NCI-H82 treated with DMSO at 0.1 percent for 48 hours (cell line): ENCODE data around the gene TNFSF13.

ENCODE experiments used
- DNase-seq: peaks from one replicate; lab custom pipeline; 2025; ENCODE audit not compliant: unreplicated experiment; lab: John Stamatoyannopoulos, UW

TNFSF13 gene

GRCh38 chr17:7558544-7559319, at the start of gene TNFSF13:
TSS of gene TNFSF13 (plus strand) at chr17:7558750. CDS start at chr17:7559040, 290 bp downstream.
- no peak for DNase-seq

GRCh38 chr17:7508846-7509245, 49.7 kb upstream of the TNFSF13 start:
- DNase-seq: no peak

GRCh38 chr17:7509937-7510336, 48.6 kb upstream of the TNFSF13 start:
- no peak for DNase-seq

GRCh38 chr17:7511108-7511507, 47.4 kb upstream of the TNFSF13 start:
- DNase-seq: no peak

- no peak for DNase-seq
These were observed 46.4 kb upstream of the TNFSF13 start for GRCh38 chr17:7512105-7512504.

GRCh38 chr17:7512824-7513540, 45.6 kb upstream of the TNFSF13 start:
- no peak for DNase-seq

- DNase-seq: no peak
These were observed 44.6 kb upstream of the TNFSF13 start for GRCh38 chr17:7513850-7514419.

- no peak for DNase-seq
These were observed 42.5 kb upstream of the TNFSF13 start for GRCh38 chr17:7515911-7516610.

- DNase-seq: peak; percentile 48
These were observed 35.5 kb upstream of the TNFSF13 start for GRCh38 chr17:7523033-7523432.

GRCh38 chr17:7528842-7529241, 29.7 kb upstream of the TNFSF13 start:
- no peak for DNase-seq

- DNase-seq: no peak
These were observed 28.3 kb upstream of the TNFSF13 start for GRCh38 chr17:7530023-7530900.

GRCh38 chr17:7538050-7538449, 20.5 kb upstream of the TNFSF13 start:
- DNase-seq: no peak

- DNase-seq: no peak
These were observed 19.5 kb upstream of the TNFSF13 start for GRCh38 chr17:7538891-7539545.

GRCh38 chr17:7541074-7541621, 17.4 kb upstream of the TNFSF13 start:
- no peak for DNase-seq

GRCh38 chr17:7544911-7545310, 13.6 kb upstream of the TNFSF13 start:
- no peak for DNase-seq

- no peak for DNase-seq
These were observed 9.8 kb upstream of the TNFSF13 start, which contains the start of gene TNFSF12 for GRCh38 chr17:7548585-7549400. TSS of gene TNFSF12 (plus strand) at chr17:7549058. CDS start at chr17:7549154, 96 bp downstream.

- DNase-seq: no peak
These were observed 9.0 kb upstream of the TNFSF13 start for GRCh38 chr17:7549401-7550055.

GRCh38 chr17:7550344-7550743, 8.2 kb upstream of the TNFSF13 start:
- no peak for DNase-seq
